H1 (cell line): ENCODE measurements around the gene LRRFIP1. TPM values are rescaled to one million over a fixed set of nuclear protein-coding genes. Genes with fewer than 3 reads are reported as not detected.

Experiments used
- RAD21 ChIP-seq, 2 experiments: IDR thresholded peaks in 1 of 2; conservative IDR thresholded peaks in 1 of 2; 2 replicates each; pipeline ENCODE4 v1.6.1; 2011; ENCODE audit warnings: low read depth in 2 of 2, low read length in 2 of 2, improper control_type of control experiment in 1 of 2, inconsistent platforms in 1 of 2, mild to moderate bottlenecking in 1 of 2, moderate library complexity in 1 of 2
- polyA plus RNA-seq, 7 experiments: library from polyadenylated mRNA; depleted of rRNA in 3 of 7; stranded (reverse) in 5 of 7; unstranded in 2 of 7; fragments of >200 nt in 5 of 7; fragments of 200-250 nt in 2 of 7; gene quantifications; 1 replicate in 5 of 7; 2 replicates in 1 of 7; 4 replicates in 1 of 7; pipeline versions ENCODE4 v1.2.1 to v1.2.3, GENCODE V29; 2011 to 2013; ENCODE audit warnings: missing spikeins in 2 of 7, mixed read lengths in 2 of 7
- total RNA-seq: library from RNA; stranded (reverse); fragmentation: NEBNext Ultra II Directional; extraction: Animal tissue kit (Norgen Biotek cat#: 25700); gene quantifications from 2 replicates; pipeline ENCODE4 v1.2.1, GENCODE V29; 2021

The LRRFIP1 gene
- total and polyA plus RNA-seq, 2 of the 8 experiments (the other 6 are each of a cell fraction or from before 2014, with no cell fraction given): 12.1 to 75.8 TPM

DNA sequence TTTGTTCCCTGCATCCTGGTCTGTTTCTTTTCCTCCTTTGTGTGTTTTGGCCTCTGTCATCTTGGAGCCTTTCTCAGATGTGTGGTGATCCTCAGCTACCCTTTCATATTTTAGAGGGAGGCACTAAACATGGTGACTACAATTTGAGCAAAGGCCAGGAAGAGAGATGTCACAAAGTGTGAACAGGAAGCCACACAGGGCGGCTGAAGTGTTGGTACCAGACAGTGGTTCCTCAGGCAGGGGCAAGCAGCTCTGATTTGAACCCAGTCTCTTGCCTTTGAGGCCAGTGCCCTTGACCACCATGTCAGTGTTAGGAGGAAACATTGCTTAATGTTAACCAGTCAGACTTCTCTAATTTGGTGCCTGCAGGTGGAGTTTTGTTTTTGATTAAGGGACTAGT, 9.2 kb downstream of the LRRFIP1 start (continued):
- TF ChIP-seq RAD21 (IDR thresholded peaks at IDR 0.05 in 1 of 2, conservative IDR thresholded peaks at IDR 0.05 in 1 of 2; ENCODE audit: low read depth in 2 of 2, low read length in 2 of 2): no peak
